H9 (cell line): ENCODE data around the gene SLC6A3. TPM values are rescaled to one million over a fixed set of nuclear protein-coding genes. Genes with fewer than 3 reads are reported as not detected.

ENCODE experiments used
- DNase-seq: peaks from one replicate; pipeline ENCODE4 v3.0.0-alpha.2; 2017
- H2AFZ ChIP-seq: one replicate; pipeline ENCODE4 v1.6.1; 2013; ENCODE audit warnings: mild to moderate bottlenecking, low read length, control low read depth, moderate library complexity
- H2AK5ac ChIP-seq: 2 replicates; pipeline ENCODE4 v1.6.1; 2013; ENCODE audit warnings: low read length, control low read depth, mixed read lengths; ENCODE audit not compliant: insufficient read length
- H2BK120ac ChIP-seq: one replicate; pipeline ENCODE4 v1.6.1; 2013; ENCODE audit warnings: low read depth, mild to moderate bottlenecking, low read length, control low read depth, inconsistent platforms; ENCODE audit not compliant: poor library complexity, severe bottlenecking
- H2BK12ac ChIP-seq: 2 replicates; pipeline ENCODE4 v1.6.1; 2013; ENCODE audit warnings: low read length, control low read depth, mixed read lengths, low read depth; ENCODE audit not compliant: insufficient read length
- H2BK15ac ChIP-seq: 2 replicates; pipeline ENCODE4 v1.6.1; 2013; ENCODE audit warnings: low read depth, low read length, control low read depth
- H2BK20ac ChIP-seq: one replicate; pipeline ENCODE4 v1.6.1; 2013; ENCODE audit warnings: low read depth, mild to moderate bottlenecking, low read length, control low read depth, inconsistent platforms; ENCODE audit not compliant: poor library complexity, severe bottlenecking
- H2BK5ac ChIP-seq: 2 replicates; pipeline ENCODE4 v1.6.1; 2013; ENCODE audit warnings: low read length, control low read depth, mixed read lengths; ENCODE audit not compliant: insufficient read length
- H3K14ac ChIP-seq: 2 replicates; pipeline ENCODE4 v1.6.1; 2013; ENCODE audit warnings: low read length, control low read depth; ENCODE audit not compliant: insufficient read depth
- H3K18ac ChIP-seq: 2 replicates; pipeline ENCODE4 v1.6.1; 2013; ENCODE audit warnings: low read depth, mild to moderate bottlenecking, mixed read lengths, low read length, control low read depth; ENCODE audit not compliant: insufficient read length
- H3K23ac ChIP-seq: 2 replicates; pipeline ENCODE4 v1.6.1; 2013; ENCODE audit warnings: low read length, control low read depth, mixed read lengths, low read depth; ENCODE audit not compliant: insufficient read length
- H3K23me2 ChIP-seq: 2 replicates; pipeline ENCODE4 v1.6.1; 2013; ENCODE audit warnings: low read depth, mild to moderate bottlenecking, mixed read lengths, low read length, control low read depth; ENCODE audit not compliant: insufficient read length, poor library complexity, severe bottlenecking
- H3K27ac ChIP-seq: 2 replicates; pipeline ENCODE4 v1.5.1; 2013; ENCODE audit warnings: low read length, control low read depth, mixed read lengths, low read depth; ENCODE audit not compliant: insufficient read length
- H3K27me3 ChIP-seq: 2 replicates; pipeline ENCODE4 v1.6.1; 2013; ENCODE audit warnings: low read length, control low read depth, inconsistent platforms; ENCODE audit not compliant: insufficient read depth
- H3K4ac ChIP-seq: 2 replicates; pipeline ENCODE4 v1.6.1; 2013; ENCODE audit warnings: low read depth, mild to moderate bottlenecking, control low read depth, inconsistent platforms, low read length, moderate library complexity
- H3K4me1 ChIP-seq: 2 replicates; pipeline ENCODE4 v1.6.1; 2013; ENCODE audit warnings: low read length, control low read depth, inconsistent platforms; ENCODE audit not compliant: insufficient read depth
- H3K4me2 ChIP-seq: 2 replicates; pipeline ENCODE4 v1.6.1; 2013; ENCODE audit warnings: low read length, control low read depth, mixed read lengths; ENCODE audit not compliant: insufficient read length, insufficient read depth
- H3K56ac ChIP-seq: 2 replicates; pipeline ENCODE4 v1.6.1; 2013; ENCODE audit warnings: low read depth, mild to moderate bottlenecking, mixed read lengths, low read length, control low read depth; ENCODE audit not compliant: insufficient read length
- H3K79me1 ChIP-seq: 2 replicates; pipeline ENCODE4 v1.6.1; 2013; ENCODE audit warnings: low read depth, mild to moderate bottlenecking, moderate library complexity, low read length, control low read depth, inconsistent platforms; ENCODE audit not compliant: insufficient read depth, poor library complexity, severe bottlenecking
- H3K79me2 ChIP-seq: 2 replicates; pipeline ENCODE4 v1.6.1; 2013; ENCODE audit warnings: low read length, control low read depth, inconsistent platforms; ENCODE audit not compliant: insufficient read depth
- H3K9ac ChIP-seq: 2 replicates; pipeline ENCODE4 v1.6.1; 2013; ENCODE audit warnings: low read length, control low read depth, mixed read lengths; ENCODE audit not compliant: insufficient read length; ENCODE audit errors: extremely low read depth
- H3K9me3 ChIP-seq: one replicate; pipeline ENCODE4 v1.6.1; 2013; ENCODE audit warnings: low read depth, low read length, inconsistent platforms; ENCODE audit not compliant: control insufficient read depth
- H3T11ph ChIP-seq: one replicate; pipeline ENCODE4 v1.6.1; 2013; ENCODE audit warnings: mild to moderate bottlenecking, low read length, control low read depth, inconsistent platforms
- H4K20me1 ChIP-seq: one replicate; pipeline ENCODE4 v1.6.1; 2013; ENCODE audit not compliant: control insufficient read depth, insufficient read length, insufficient read depth
- H4K5ac ChIP-seq: 2 replicates; pipeline ENCODE4 v1.6.1; 2013; ENCODE audit warnings: low read depth, mild to moderate bottlenecking, mixed read lengths, low read length, control low read depth; ENCODE audit not compliant: insufficient read length
- H4K8ac ChIP-seq: replicated peaks from 2 replicates; pipeline ENCODE4 v1.6.1; 2013; ENCODE audit warnings: low read length, control low read depth, mixed read lengths, low read depth; ENCODE audit not compliant: insufficient read length
- H4K91ac ChIP-seq: 2 replicates; pipeline ENCODE4 v1.6.1; 2013; ENCODE audit warnings: low read depth, mild to moderate bottlenecking, moderate library complexity, mixed read lengths, low read length, control low read depth; ENCODE audit not compliant: insufficient read length
- H3K27ac Mint-ChIP-seq, 3 experiments: 2 replicates in 2 of 3; 3 replicates in 1 of 3; pipeline ENCODE4 v1.8.0; 2020 to 2021; ENCODE audit warnings: mixed read lengths in 3 of 3, mild to moderate bottlenecking in 1 of 3, moderate library complexity in 1 of 3
- H3K27me3 Mint-ChIP-seq: 2 replicates; pipeline ENCODE4 v1.8.0; 2021; ENCODE audit warnings: low read depth, mild to moderate bottlenecking, moderate library complexity, mixed read lengths
- H3K36me3 Mint-ChIP-seq, 3 experiments: 2 replicates in 2 of 3; 3 replicates in 1 of 3; pipeline ENCODE4 v1.8.0; 2020 to 2021; ENCODE audit warnings: low read depth in 3 of 3, mixed read lengths in 3 of 3; ENCODE audit not compliant: insufficient read depth in 1 of 3
- H3K4me1 Mint-ChIP-seq, 2 experiments: 2 replicates each; pipeline ENCODE4 v1.8.0; 2020; ENCODE audit warnings: mixed read lengths in 2 of 2
- H3K4me3 Mint-ChIP-seq, 2 experiments: 2 replicates in 1 of 2; 3 replicates in 1 of 2; pipeline ENCODE4 v1.8.0; 2020 to 2021; ENCODE audit warnings: mild to moderate bottlenecking in 2 of 2, mixed read lengths in 2 of 2, moderate library complexity in 1 of 2
- H3K9me3 Mint-ChIP-seq, 2 experiments: 2 replicates in 1 of 2; 3 replicates in 1 of 2; pipeline ENCODE4 v1.8.0; 2020; ENCODE audit warnings: mild to moderate bottlenecking in 2 of 2, mixed read lengths in 2 of 2, moderate library complexity in 1 of 2
- WGBS: extraction: QIAGEN DNeasy Blood & Tissue Kit; methylation state at CpG from one replicate; pipeline ENCODE4 v1.1.7; 2013; ENCODE audit warnings: missing lambda C conversion rate, low lambda C conversion rate, mixed read lengths; ENCODE audit not compliant: insufficient read length; ENCODE audit errors: extremely low coverage; 5-methylcytosine and 5-hydroxymethylcytosine counted together
- total RNA-seq: library from RNA; stranded (reverse); gene quantifications from 2 replicates; pipeline ENCODE4 v1.2.1, GENCODE V29; 2021
- TF ChIP-seq, protein P1 (sequence below): fragments of 200-600 bp; sonication (generic); conservative IDR thresholded peaks from 3 replicates; pipeline ENCODE4 v1.8.0; 2021; ENCODE audit warnings: antibody characterized with exemption, mild to moderate bottlenecking

SLC6A3 gene
- total RNA-seq, 1 experiment from 2014 or later, result 0.61 TPM

DNA sequence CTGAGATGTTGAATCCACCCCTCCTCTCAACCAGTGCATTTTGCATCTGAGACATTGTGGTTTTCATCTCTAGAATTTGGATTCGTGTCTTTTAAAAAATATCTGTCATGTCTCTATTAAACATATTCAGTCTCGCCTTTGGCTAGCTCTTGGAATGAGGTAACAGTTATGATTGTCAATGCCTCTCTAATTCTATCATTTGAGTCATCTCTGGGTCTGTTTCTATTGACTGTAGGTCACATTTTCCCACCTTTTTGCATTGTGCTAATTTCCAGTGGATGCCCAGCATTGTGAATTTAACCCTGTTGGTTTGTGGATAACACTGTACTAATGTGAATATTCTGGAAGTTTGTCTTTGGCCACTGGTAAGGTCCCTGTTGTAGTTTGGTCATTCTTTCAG is 8.4 kb upstream of the SLC6A3 start:
- no peaks in the 10 kb centered on the region; the same call in 1 of the 2 replicates for H3K27me3 ChIP-seq
- no peak overlapping the region for H3K4me3 Mint-ChIP-seq
- no peak overlapping the region for H2BK20ac ChIP-seq
- no peak overlapping the region for H3K9ac ChIP-seq
- no peak overlapping the region for H3K18ac ChIP-seq
- no peak overlapping the region for H3K27ac ChIP-seq
- H3K4ac ChIP-seq, result no peak overlapping the region
- no peak for DNase-seq
- no peaks in the 10 kb centered on the region for H3K4me1 ChIP-seq
- no peak overlapping the region for H4K5ac ChIP-seq
- no peaks in the 10 kb centered on the region for H4K20me1 ChIP-seq
- H2AK5ac ChIP-seq, result no peak overlapping the region
- no peak overlapping the region for H3K4me2 ChIP-seq
- H3K27me3 Mint-ChIP-seq, result peaks cover 69% of the 10 kb centered on the region
- H3K9me3 ChIP-seq, result peaks cover 34% of the 10 kb centered on the region
- no peaks in the 10 kb centered on the region for H3K79me2 ChIP-seq
- H3K27ac Mint-ChIP-seq, result no peak overlapping the region
- no peak overlapping the region for H2BK12ac ChIP-seq
- H3K36me3 Mint-ChIP-seq, result peaks cover 25 to 36% (median 35%) of the 10 kb centered on the region in 3 experiments
- no CpG with 5 or more reads among the region's 2 CpGs for WGBS
- no peaks in the 10 kb centered on the region for H3K23me2 ChIP-seq
- H2AFZ ChIP-seq, result no peak overlapping the region
- H3K56ac ChIP-seq, result no peak overlapping the region
- H2BK15ac ChIP-seq, result no peak overlapping the region
- TF ChIP-seq, protein P1, sequence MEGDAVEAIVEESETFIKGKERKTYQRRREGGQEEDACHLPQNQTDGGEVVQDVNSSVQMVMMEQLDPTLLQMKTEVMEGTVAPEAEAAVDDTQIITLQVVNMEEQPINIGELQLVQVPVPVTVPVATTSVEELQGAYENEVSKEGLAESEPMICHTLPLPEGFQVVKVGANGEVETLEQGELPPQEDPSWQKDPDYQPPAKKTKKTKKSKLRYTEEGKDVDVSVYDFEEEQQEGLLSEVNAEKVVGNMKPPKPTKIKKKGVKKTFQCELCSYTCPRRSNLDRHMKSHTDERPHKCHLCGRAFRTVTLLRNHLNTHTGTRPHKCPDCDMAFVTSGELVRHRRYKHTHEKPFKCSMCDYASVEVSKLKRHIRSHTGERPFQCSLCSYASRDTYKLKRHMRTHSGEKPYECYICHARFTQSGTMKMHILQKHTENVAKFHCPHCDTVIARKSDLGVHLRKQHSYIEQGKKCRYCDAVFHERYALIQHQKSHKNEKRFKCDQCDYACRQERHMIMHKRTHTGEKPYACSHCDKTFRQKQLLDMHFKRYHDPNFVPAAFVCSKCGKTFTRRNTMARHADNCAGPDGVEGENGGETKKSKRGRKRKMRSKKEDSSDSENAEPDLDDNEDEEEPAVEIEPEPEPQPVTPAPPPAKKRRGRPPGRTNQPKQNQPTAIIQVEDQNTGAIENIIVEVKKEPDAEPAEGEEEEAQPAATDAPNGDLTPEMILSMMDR, result no peak
- no peak overlapping the region for H4K91ac ChIP-seq
- no peak overlapping the region for H3T11ph ChIP-seq
- no peak overlapping the region for H2BK5ac ChIP-seq
- H3K23ac ChIP-seq, result no peak overlapping the region
- peaks cover 65 to 68% of the 10 kb centered on the region in 2 experiments for H3K9me3 Mint-ChIP-seq
- no peaks in the 10 kb centered on the region for H3K4me1 Mint-ChIP-seq
- H4K8ac ChIP-seq, result no peak overlapping the region
- H3K14ac ChIP-seq, result no peak overlapping the region
- no peak overlapping the region for H2BK120ac ChIP-seq
- no peaks in the 10 kb centered on the region for H3K79me1 ChIP-seq
